NCI-H2107 treated with DMSO at 0.1 percent for 48 hours (cell line): Measurements from ENCODE around the gene PIK3CD.

Source experiments
- DNase-seq: peaks from one replicate; lab custom pipeline; 2025; ENCODE audit not compliant: unreplicated experiment; lab: John Stamatoyannopoulos, UW

The PIK3CD gene

GRCh38 chr1:9764550-9764949 lies 113.0 kb downstream of the PIK3CD start:
- no peak for DNase-seq

GRCh38 chr1:9766759-9767442 lies 115.4 kb downstream of the PIK3CD start:
- DNase-seq: no peak

- no peak for DNase-seq
Measured at GRCh38 chr1:9767964-9768668, 116.6 kb downstream of the PIK3CD start.

- DNase-seq: no peak
Measured at GRCh38 chr1:9768983-9769382, 117.5 kb downstream of the PIK3CD start.

GRCh38 chr1:9770298-9770697 lies 118.8 kb downstream of the PIK3CD start:
- no peak for DNase-seq

- no peak for DNase-seq
Measured at GRCh38 chr1:9774712-9775679, 123.5 kb downstream of the PIK3CD start.

GRCh38 chr1:9776685-9777084 lies 125.2 kb downstream of the PIK3CD start:
- no peak for DNase-seq
